Endothelial cell of umbilical vein (primary cell): ENCODE data around the gene ABLIM2. TPM values are rescaled to one million over a fixed set of nuclear protein-coding genes. Genes with fewer than 3 reads are reported as not detected.

ENCODE experiments used
- Bru-seq: library from RNA; stranded (reverse); fragments of 400-500 nt; gene quantifications from one replicate; lab custom pipeline; 2021; lab: Mats Ljungman, UMichigan
- BruChase-seq, 2 experiments: library from RNA; stranded (reverse); fragments of 400-500 nt; gene quantifications; one replicate each; lab custom pipeline; 2021; lab: Mats Ljungman, UMichigan
- BruUV-seq: library from RNA; stranded (reverse); fragments of 400-500 nt; replicated peaks from 2 replicates; lab custom pipeline; 2021; lab: Mats Ljungman, UMichigan
- CTCF ChIA-PET: fragments of 300-600, 350-600 bp; sonication (Branson Sonifier 250); formaldehyde crosslinking; loops from one replicate; lab custom pipeline; 2021; ENCODE audit warnings: antibody characterized with exemption, inconsistent platforms; lab: Charles Lee
- POLR2A ChIA-PET: fragments of 300-600, 350-600 bp; sonication (Branson Sonifier 250); formaldehyde crosslinking; loops from one replicate; lab custom pipeline; 2021; ENCODE audit warnings: antibody characterized with exemption, inconsistent platforms; lab: Charles Lee
- DNase-seq: peaks from one replicate; pipeline ENCODE4 v3.0.0-alpha.2; 2011; ENCODE audit warnings: low read depth, low spot score
- FAIRE-seq: peaks from 2 replicates; lab custom pipeline; 2011; peaks lifted over from hg19 to GRCh38; lab: Jason Lieb, UNC
- H2AFZ ChIP-seq: 2 replicates; pipeline ENCODE4 v1.6.0; 2012; ENCODE audit warnings: low read depth, low read length, control low read depth, inconsistent platforms
- H3K27ac ChIP-seq: 2 replicates; pipeline ENCODE4 v1.5.1; 2011; ENCODE audit warnings: low read depth, mild to moderate bottlenecking, control low read depth, low read length, moderate library complexity; ENCODE audit not compliant: insufficient read depth
- H3K27me3 ChIP-seq, 2 experiments: 2 replicates each; pipeline versions ENCODE4 v1.6.0 to v1.6.1; 2011; ENCODE audit warnings: low read length in 2 of 2, mixed read lengths in 1 of 2; ENCODE audit not compliant: control insufficient read depth in 2 of 2, insufficient read depth in 2 of 2
- H3K36me3 ChIP-seq, 2 experiments: 2 replicates in 1 of 2; 3 replicates in 1 of 2; pipeline ENCODE4 v1.5.1; 2011; ENCODE audit warnings: low read length in 2 of 2, mild to moderate bottlenecking in 1 of 2, moderate library complexity in 1 of 2; ENCODE audit not compliant: control insufficient read depth in 2 of 2, insufficient read depth in 2 of 2; ENCODE audit errors: extremely low read depth in 1 of 2
- H3K4me1 ChIP-seq: 3 replicates; pipeline ENCODE4 v1.5.1; 2011; ENCODE audit warnings: mild to moderate bottlenecking, low read length; ENCODE audit not compliant: control insufficient read depth, insufficient read depth; ENCODE audit errors: extremely low read depth
- H3K4me2 ChIP-seq: 2 replicates; pipeline ENCODE4 v1.6.1; 2011; ENCODE audit warnings: low read length, control low read depth, mixed read lengths; ENCODE audit not compliant: insufficient read depth
- H3K4me3 ChIP-seq, 3 experiments: fragments of 200-600 bp in 1 of 3; sonication (generic), shearing (Covaris generic) in 1 of 3; replicated peaks in 1 of 3; 2 replicates each; pipeline ENCODE4 v1.5.1; 2011 to 2016; ENCODE audit warnings: control low read depth in 3 of 3, low read length in 3 of 3, mild to moderate bottlenecking in 2 of 3, inconsistent platforms in 1 of 3, low read depth in 1 of 3, moderate library complexity in 1 of 3; ENCODE audit not compliant: insufficient read depth in 1 of 3
- H3K79me2 ChIP-seq: 2 replicates; pipeline ENCODE4 v1.6.0; 2012; ENCODE audit warnings: low read length, inconsistent platforms; ENCODE audit not compliant: control insufficient read depth, insufficient read depth
- H3K9ac ChIP-seq: replicated peaks from 2 replicates; pipeline ENCODE3; 2011; ENCODE audit warnings: low read length, control low read depth; ENCODE audit not compliant: insufficient read depth; ENCODE audit errors: extremely low read depth
- H3K9me1 ChIP-seq: replicated peaks from 3 replicates; pipeline ENCODE4 v1.6.0; 2011; ENCODE audit warnings: mild to moderate bottlenecking, low read length; ENCODE audit not compliant: control insufficient read depth, insufficient read depth; ENCODE audit errors: extremely low read depth
- H3K9me3 ChIP-seq: replicated peaks from 2 replicates; pipeline ENCODE4 v1.5.1; 2012; ENCODE audit warnings: low read length, inconsistent platforms; ENCODE audit not compliant: control insufficient read depth, insufficient read depth
- H4K20me1 ChIP-seq: replicated peaks from 2 replicates; pipeline ENCODE3; 2011; ENCODE audit warnings: mild to moderate bottlenecking, low read length; ENCODE audit not compliant: control insufficient read depth, insufficient read depth; ENCODE audit errors: extremely low read depth
- EZH2 ChIP-seq: IDR thresholded peaks from 2 replicates; pipeline ENCODE4 v1.6.1; 2012; ENCODE audit warnings: borderline replicate concordance, low read depth, mild to moderate bottlenecking, moderate library complexity, low read length, inconsistent platforms; ENCODE audit not compliant: severe bottlenecking
- JUN ChIP-seq: IDR thresholded peaks from 2 replicates; pipeline ENCODE4 v1.6.1; 2011; ENCODE audit warnings: borderline replicate concordance, low read depth; ENCODE audit not compliant: insufficient read length, insufficient read depth
- MAX ChIP-seq: IDR thresholded peaks from 2 replicates; pipeline ENCODE4 v1.6.1; 2011; ENCODE audit not compliant: insufficient read depth, insufficient read length
- MYC ChIP-seq: IDR thresholded peaks from one replicate; pipeline ENCODE4 v1.6.1; 2011; ENCODE audit warnings: mild to moderate bottlenecking, low read depth, low read length
- POLR2A ChIP-seq: IDR thresholded peaks from 2 replicates; pipeline ENCODE4 v1.6.1; 2012; ENCODE audit warnings: low read depth, mild to moderate bottlenecking, control low read depth, low read length
- dilution Hi-C: fragments of 300-500 bp; cut with MboI; formaldehyde crosslinking; loops from one replicate; pipeline ENCODE4 v1.15.0; 2019; ENCODE audit warnings: low sequenced_read_pairs; ENCODE audit not compliant: extremely low pct_ligation_motif_present
- intact Hi-C: fragments of 100-400 bp; cut with micrococcal nuclease; formaldehyde crosslinking; loops from one replicate; pipeline ENCODE4 v1.10.0; 2022
- long read RNA-seq: library from polyadenylated mRNA; stranded (forward); transcript quantifications from one replicate; pipeline ENCODE4 v2.0.0, GENCODE V29; 2021
- polyA minus RNA-seq, 3 experiments: library from RNA; depleted of rRNA, polyadenylated mRNA; stranded (reverse); fragments of >200 nt; gene quantifications; 1 replicate in 1 of 3; 2 replicates in 2 of 3; pipeline ENCODE4 v1.2.3, GENCODE V29; 2011
- polyA plus RNA-seq, 4 experiments: library from polyadenylated mRNA; depleted of rRNA in 3 of 4; stranded (reverse) in 3 of 4; unstranded in 1 of 4; fragments of >200 nt; gene quantifications; 2 replicates each; pipeline versions ENCODE4 v1.2.1 to v1.2.3, GENCODE V29; 2011 to 2012; ENCODE audit warnings: missing spikeins in 1 of 4
- total RNA-seq: library from RNA; stranded (reverse); gene quantifications from 2 replicates; pipeline ENCODE4 v1.2.3, GENCODE V29; 2021
- TF ChIP-seq, protein P1 (sequence below), 2 donors: IDR thresholded peaks; 1 replicate in 1 of 2; 2 replicates in 1 of 2; pipeline ENCODE4 v1.5.1; 2011; ENCODE audit warnings: low read length in 2 of 2, mild to moderate bottlenecking in 2 of 2, moderate library complexity in 2 of 2, control low read depth in 1 of 2, inconsistent platforms in 1 of 2, low read depth in 1 of 2; ENCODE audit not compliant: insufficient read depth in 1 of 2; ENCODE audit errors: extremely low read depth in 1 of 2

The ABLIM2 gene
- total RNA-seq (0.30 and 0.66 TPM in 2 replicates), polyA plus RNA-seq (0.18 and 0.28 TPM in 2 replicates), polyA minus RNA-seq (0.53 TPM in 1 of 2 replicates, not detected in the other), Bru-seq, nascent RNA (percentile 13 among the genes with signal in this experiment), BruChase-seq, experiment 1, labeled RNA remaining after a 6-hour chase (percentile 7 among the genes with signal in this experiment), BruChase-seq, experiment 2, labeled RNA remaining after a 2-hour chase (percentile 10 among the genes with signal in this experiment)
- 0.14 and 0.15 TPM in 2 replicates for polyA plus RNA-seq (2011; cell fraction: cytosol; rRNA removed)
- polyA plus RNA-seq (2011; cell fraction: nucleus; rRNA removed): 0.17 and 0.32 TPM in 2 replicates
- 0.07 and 0.10 TPM in 2 replicates for polyA plus RNA-seq (2012)
- polyA minus RNA-seq (2011; cell fraction: cytosol; rRNA and poly(A)+ RNA removed): 2.8 TPM
- polyA minus RNA-seq (2011; cell fraction: nucleus; rRNA and poly(A)+ RNA removed): 0.24 TPM in 1 of 2 replicates, not detected in the other
- long read RNA-seq, partial matches to known transcripts: 0 of 2 reads
- long read RNA-seq, other reads (novel, unspliced or antisense): 2 of 2 reads

DNA sequence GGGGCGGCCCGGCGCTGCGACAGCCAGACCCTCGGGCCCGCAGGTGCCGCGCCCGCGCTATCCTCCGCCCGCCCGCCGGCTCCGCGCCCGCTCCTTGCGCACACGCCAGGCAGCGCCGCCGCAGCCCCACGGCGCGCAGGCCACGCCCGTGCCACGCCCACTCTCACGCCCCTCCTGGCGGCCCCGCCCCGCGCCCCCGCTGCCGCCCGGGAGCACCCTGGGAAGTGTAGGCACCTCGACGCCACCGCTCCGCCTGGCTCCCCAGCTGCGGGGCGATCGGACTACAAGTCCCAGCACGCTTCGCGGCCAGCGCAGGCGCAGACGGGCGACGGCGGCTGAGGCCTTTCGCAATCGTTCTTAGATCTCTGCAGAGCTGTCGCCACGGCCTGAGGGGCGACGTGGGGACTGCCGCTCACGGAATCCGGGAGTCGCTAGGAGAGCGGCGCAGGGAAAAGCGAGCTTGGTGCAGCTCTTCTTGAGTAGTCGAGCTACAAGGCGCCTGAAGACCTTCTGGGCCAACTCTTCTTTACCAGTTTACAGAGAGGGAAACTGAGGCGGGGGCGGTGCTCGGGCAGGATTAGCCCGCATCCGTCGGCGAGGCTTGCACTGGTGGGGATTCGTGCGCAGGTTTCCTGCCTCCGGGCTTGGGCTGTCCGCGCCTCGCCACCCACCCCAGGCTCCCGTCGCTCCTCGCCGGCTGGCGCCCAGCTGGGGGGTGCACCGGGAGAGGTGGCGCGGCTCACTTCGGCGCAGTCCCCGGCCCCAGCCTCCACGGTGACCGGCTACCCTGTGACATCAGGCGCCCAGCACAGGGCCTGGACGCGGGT, at the start of gene ABLIM2:
TSS of gene ABLIM2 (minus strand) at position 104 of the 827 bp plus-strand sequence. CDS start 124 bp downstream, outside the sequence.
- DNase-seq (peak; percentile 97), FAIRE-seq (peak; percentile 95)
- H3K4me3 ChIP-seq: peak within 1 kb of the TSS; percentile 21 to 70 (median 51)
- H3K9me3 ChIP-seq: no peaks in the 10 kb centered on the region
- dilution Hi-C loops (no loop called here), intact Hi-C loops (loop anchor here (2.0 kb wide), 2 partner anchors 32 to 42 kb away; no protein-coding TSS in a partner anchor)
- H4K20me1 ChIP-seq: no peaks in the 10 kb centered on the region
- peaks cover 11% of the 10 kb centered on the region for H3K4me1 ChIP-seq
- peak within 1 kb of the TSS; percentile 80 for H3K4me2 ChIP-seq
- H2AFZ ChIP-seq: peak within 1 kb of the TSS; percentile 90
- no peaks in the 10 kb centered on the region for H3K36me3 ChIP-seq
- H3K27me3 ChIP-seq: peaks cover 16 to 17% of the 10 kb centered on the region in 2 experiments
- no peaks in the 10 kb centered on the region for H3K9me1 ChIP-seq
- peak within 1 kb of the TSS; percentile 14 for H3K9ac ChIP-seq
- no peaks in the 10 kb centered on the region for H3K79me2 ChIP-seq
- no peak within 1 kb of the TSS for H3K27ac ChIP-seq
- TF ChIP-seq JUN (no peak), MYC (no peak), POLR2A (peak; percentile 59), EZH2 (no peak), MAX (no peak)
- TF ChIP-seq, protein P1, sequence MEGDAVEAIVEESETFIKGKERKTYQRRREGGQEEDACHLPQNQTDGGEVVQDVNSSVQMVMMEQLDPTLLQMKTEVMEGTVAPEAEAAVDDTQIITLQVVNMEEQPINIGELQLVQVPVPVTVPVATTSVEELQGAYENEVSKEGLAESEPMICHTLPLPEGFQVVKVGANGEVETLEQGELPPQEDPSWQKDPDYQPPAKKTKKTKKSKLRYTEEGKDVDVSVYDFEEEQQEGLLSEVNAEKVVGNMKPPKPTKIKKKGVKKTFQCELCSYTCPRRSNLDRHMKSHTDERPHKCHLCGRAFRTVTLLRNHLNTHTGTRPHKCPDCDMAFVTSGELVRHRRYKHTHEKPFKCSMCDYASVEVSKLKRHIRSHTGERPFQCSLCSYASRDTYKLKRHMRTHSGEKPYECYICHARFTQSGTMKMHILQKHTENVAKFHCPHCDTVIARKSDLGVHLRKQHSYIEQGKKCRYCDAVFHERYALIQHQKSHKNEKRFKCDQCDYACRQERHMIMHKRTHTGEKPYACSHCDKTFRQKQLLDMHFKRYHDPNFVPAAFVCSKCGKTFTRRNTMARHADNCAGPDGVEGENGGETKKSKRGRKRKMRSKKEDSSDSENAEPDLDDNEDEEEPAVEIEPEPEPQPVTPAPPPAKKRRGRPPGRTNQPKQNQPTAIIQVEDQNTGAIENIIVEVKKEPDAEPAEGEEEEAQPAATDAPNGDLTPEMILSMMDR (IDR thresholded peaks at IDR 0.05; ENCODE audit: extremely low read depth in 1 of 2, insufficient read depth in 1 of 2, low read depth in 1 of 2, low read length in 2 of 2): no peak
- ChIA-PET CTCF (interaction anchor here (1.2 to 1.7 kb wide), 3 partner anchors 16 to 29 kb away, joined by 3 to 12 read pairs (median 3); no protein-coding TSS in a partner anchor), POLR2A (interaction anchor here (1.0 kb wide), 1 partner anchor 40 kb away, joined by 3 read pairs; the partner anchor contains the start of gene SH3TC1)
- BruUV-seq: no TSS peak
